K562 (cell line): Measurements from ENCODE around the gene SEPTIN12. TPM values are rescaled to one million over a fixed set of nuclear protein-coding genes. Genes with fewer than 3 reads are reported as not detected.

Experiments
- ATAC-seq: fragments of 200-7000 bp; cut with Tn5 transposase; 3 replicates; pipeline ENCODE4 v1.9.1; 2020; ENCODE audit warnings: moderate library complexity
- BruUV-seq: library from RNA; stranded (reverse); fragments of 400-500 nt; replicated peaks from 2 replicates; lab custom pipeline; 2021; lab: Mats Ljungman, UMichigan
- CTCF ChIA-PET: fragments of 300-600 bp; formaldehyde crosslinking; extraction: SDS; loops from one replicate; lab custom pipeline; 2021; ENCODE audit warnings: low intra/inter-chr PET ratio; lab: Yijun Ruan, JAX
- POLR2A ChIA-PET: fragments of 300-600, 350-650 bp; sonication (Branson Sonifier 250); formaldehyde crosslinking; extraction: SDS; loops from one replicate; lab custom pipeline; 2021; ENCODE audit warnings: antibody characterized with exemption, inconsistent platforms; lab: Yijun Ruan, JAX
- DNase-seq, 4 experiments: peaks; one replicate each; pipeline versions ENCODE4 v3.0.0 to v3.0.0-alpha.2; 2011 to 2018; ENCODE audit warnings: low spot score in 3 of 4, mixed read lengths in 3 of 4; ENCODE audit errors: extremely low read depth in 1 of 4
- FAIRE-seq: peaks from 2 replicates; lab custom pipeline; 2011; peaks lifted over from hg19 to GRCh38; lab: Jason Lieb, UNC
- H2AFZ ChIP-seq: 2 replicates; pipeline ENCODE4 v1.6.0; 2011; ENCODE audit warnings: low read depth, low read length, control low read depth, inconsistent platforms
- H3K27ac ChIP-seq: fragments of 200-600 bp; 3 replicates; pipeline ENCODE4 v1.8.0; 2011; ENCODE audit warnings: low read depth, mild to moderate bottlenecking, control low read depth, inconsistent platforms, low read length, moderate library complexity, mixed read lengths; ENCODE audit errors: extremely low read depth
- H3K27me3 ChIP-seq, 2 experiments: fragments of 300-600 bp in 1 of 2; 2 replicates in 1 of 2; 3 replicates in 1 of 2; pipeline versions ENCODE4 v1.6.0 to v1.8.0; 2011; ENCODE audit warnings: inconsistent platforms in 2 of 2, low read length in 2 of 2, mild to moderate bottlenecking in 1 of 2, mixed read lengths in 1 of 2, moderate library complexity in 1 of 2; ENCODE audit not compliant: control insufficient read depth in 2 of 2, insufficient read depth in 2 of 2
- H3K36me3 ChIP-seq: fragments of 300-600 bp; 3 replicates; pipeline ENCODE4 v1.8.0; 2011; ENCODE audit warnings: mild to moderate bottlenecking, low read length, inconsistent platforms; ENCODE audit not compliant: control insufficient read depth, insufficient read depth
- H3K4me1 ChIP-seq, 2 experiments: fragments of 200-600 bp in 1 of 2; replicated peaks in 1 of 2; 2 replicates in 1 of 2; 3 replicates in 1 of 2; pipeline versions ENCODE4 v1.5.1 to v1.8.0; 2011; ENCODE audit warnings: inconsistent platforms in 2 of 2, low read length in 2 of 2, mild to moderate bottlenecking in 1 of 2, mixed read lengths in 1 of 2, moderate library complexity in 1 of 2; ENCODE audit not compliant: control insufficient read depth in 2 of 2, insufficient read depth in 2 of 2
- H3K4me2 ChIP-seq: 2 replicates; pipeline ENCODE4 v1.6.1; 2011; ENCODE audit warnings: low read length, control low read depth, inconsistent platforms, mixed read lengths; ENCODE audit not compliant: insufficient read depth
- H3K4me3 ChIP-seq: fragments of 200-600 bp; sonication (generic), shearing (Covaris generic); 2 replicates; pipeline ENCODE4 v1.5.1; 2016; ENCODE audit warnings: control low read depth, inconsistent platforms
- H3K79me2 ChIP-seq: fragments of 200-600 bp; 3 replicates; pipeline ENCODE4 v1.8.0; 2011; ENCODE audit warnings: low read length, inconsistent platforms; ENCODE audit not compliant: control insufficient read depth, insufficient read depth
- H3K9ac ChIP-seq, 2 experiments: 2 replicates each; pipeline versions ENCODE4 v1.6.0 to v1.6.1; 2011; ENCODE audit warnings: low read depth in 2 of 2, low read length in 2 of 2, control low read depth in 1 of 2, inconsistent platforms in 1 of 2, mild to moderate bottlenecking in 1 of 2, mixed read lengths in 1 of 2; ENCODE audit not compliant: insufficient read depth in 1 of 2
- H3K9me1 ChIP-seq: one replicate; pipeline ENCODE4 v1.6.0; 2011; ENCODE audit warnings: inconsistent platforms, mild to moderate bottlenecking, low read length, moderate library complexity; ENCODE audit not compliant: control insufficient read depth, insufficient read depth
- H3K9me3 ChIP-seq: replicated peaks from 2 replicates; pipeline ENCODE4 v1.5.1; 2011; ENCODE audit warnings: low read depth, low read length, inconsistent platforms; ENCODE audit not compliant: control insufficient read depth, insufficient read depth
- H4K20me1 ChIP-seq: replicated peaks from 2 replicates; pipeline ENCODE4 v1.6.1; 2011; ENCODE audit warnings: low read length, inconsistent platforms, mixed read lengths; ENCODE audit not compliant: control insufficient read depth, insufficient read depth
- POU5F1 ChIP-seq: fragments of 150-350 bp; IDR thresholded peaks from 2 replicates; pipeline ENCODE4 v1.6.1; 2014; ENCODE audit warnings: borderline replicate concordance, low read length, low read depth, mild to moderate bottlenecking; ENCODE audit not compliant: partially characterized antibody
- WGBS: fragments of 100-300 bp; shearing (Covaris generic); methylation state at CpG from one replicate; pipeline ENCODE4 v1.1.6; 2016; ENCODE audit warnings: low coverage, mixed read lengths; ENCODE audit not compliant: insufficient coverage; ENCODE audit errors: missing lambda C conversion rate; 5-methylcytosine and 5-hydroxymethylcytosine counted together
- in situ Hi-C: fragments of 300-500 bp; cut with MboI; formaldehyde crosslinking; loops from 4 replicates; pipeline ENCODE4 v1.15.0; 2018; ENCODE audit warnings: inconsistent platforms, mixed read lengths
- intact Hi-C: fragments of 100-400 bp; cut with micrococcal nuclease; formaldehyde crosslinking; loops from 2 replicates; pipeline ENCODE4 v1.14.2; 2022
- polyA plus RNA-seq, 8 experiments: library from polyadenylated mRNA; depleted of rRNA in 4 of 8; stranded (reverse) in 5 of 8; unstranded in 3 of 8; fragments of >200 nt; fragmentation: Nextera tagmentation in 2 of 8; fragmentation: Illumina TruSeq in 1 of 8; extraction: Ambion mirVana in 2 of 8; extraction: Trizol in 1 of 8; gene quantifications; 2 replicates each; pipeline versions ENCODE4 v1.2.1 to v1.2.3, GENCODE V29; 2011 to 2014; ENCODE audit warnings: inconsistent platforms in 1 of 8, missing spikeins in 1 of 8
- total RNA-seq, 7 experiments: library from RNA; depleted of rRNA in 6 of 7; stranded (reverse); fragments of >200 nt in 6 of 7; fragmentation: Illumina TruSeq in 2 of 7; extraction: Trizol in 2 of 7; gene quantifications; 2 replicates each; pipeline versions ENCODE4 v1.2.1 to v1.2.3, GENCODE V29; 2011 to 2021; ENCODE audit warnings: low replicate concordance in 1 of 7
- TF ChIP-seq, protein P1 (sequence below): fragments of 450-650 bp; IDR thresholded peaks from 2 replicates; pipeline ENCODE4 v1.6.1; 2018; ENCODE audit warnings: mild to moderate bottlenecking, low read depth; ENCODE audit not compliant: partially characterized antibody
- TF ChIP-seq, protein P2 (sequence below): sonication (generic); formaldehyde crosslinking; IDR thresholded peaks from 2 replicates; pipeline ENCODE4 v1.8.1; 2023; ENCODE audit warnings: mild to moderate bottlenecking, missing genetic modification reagents

The SEPTIN12 gene
- total and polyA plus RNA-seq, 9 of the 15 experiments (the other 6 are each of a cell fraction or from before 2014, with no cell fraction given) = not detected

DNA sequence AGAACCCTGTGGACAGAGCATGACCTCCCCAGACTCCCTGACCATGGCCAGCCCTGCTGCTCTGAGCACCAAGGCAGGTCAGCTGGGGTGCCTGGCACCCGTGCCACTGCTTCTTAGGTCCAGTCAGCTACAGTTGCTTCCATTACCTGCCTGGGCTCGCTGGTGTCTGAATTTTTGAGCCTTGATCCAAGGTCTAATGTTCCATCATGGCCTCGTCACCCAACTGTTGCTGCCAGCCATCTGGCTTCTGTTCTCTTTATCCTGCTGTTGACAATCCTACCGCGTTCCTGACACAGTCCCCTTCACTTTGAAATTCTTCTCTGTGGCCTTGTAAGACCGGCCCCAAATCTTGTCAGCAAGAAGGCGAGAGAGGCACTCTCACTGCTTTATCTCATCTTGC, 42.3 kb upstream of the SEPTIN12 start:
- Histone ChIP-seq H3K36me3 (peaks cover 88% of the 10 kb centered on the region), H3K4me3 (no peak overlapping the region), H3K4me1 (peaks cover 7 to 11% of the 10 kb centered on the region in 2 experiments; a peak in 4 of 5 replicates), H2AFZ (no peak overlapping the region), H3K79me2 (peaks cover 22% of the 10 kb centered on the region), H3K9ac (0 out of 4 replicates have a peak overlapping the region, but pooled peaks of 1 of the 2 experiments have one; percentile 47), H3K9me1 (no peaks in the 10 kb centered on the region), H4K20me1 (peaks cover 8% of the 10 kb centered on the region), H3K4me2 (no peak overlapping the region), H3K27ac (no peak overlapping the region), H3K9me3 (no peaks in the 10 kb centered on the region), H3K27me3 (no peaks in the 10 kb centered on the region)
- whole genome bisulfite sequencing = 92% methylated on average over 7 of the region's 7 CpGs
- BruUV-seq = no TSS peak
- POLR2A ChIA-PET = interaction anchor here (0.6 to 1.0 kb wide), 3 partner anchors 12 to 102 kb away, joined by 3 to 4 read pairs (median 3); no protein-coding TSS in a partner anchor
- DNase-seq = no peak
- intact Hi-C loops = no loop called here
- CTCF ChIA-PET = no interaction called here
- no peak for ATAC-seq
- FAIRE-seq = no peak
- TF ChIP-seq POU5F1 = no peak
- TF ChIP-seq, protein P1, sequence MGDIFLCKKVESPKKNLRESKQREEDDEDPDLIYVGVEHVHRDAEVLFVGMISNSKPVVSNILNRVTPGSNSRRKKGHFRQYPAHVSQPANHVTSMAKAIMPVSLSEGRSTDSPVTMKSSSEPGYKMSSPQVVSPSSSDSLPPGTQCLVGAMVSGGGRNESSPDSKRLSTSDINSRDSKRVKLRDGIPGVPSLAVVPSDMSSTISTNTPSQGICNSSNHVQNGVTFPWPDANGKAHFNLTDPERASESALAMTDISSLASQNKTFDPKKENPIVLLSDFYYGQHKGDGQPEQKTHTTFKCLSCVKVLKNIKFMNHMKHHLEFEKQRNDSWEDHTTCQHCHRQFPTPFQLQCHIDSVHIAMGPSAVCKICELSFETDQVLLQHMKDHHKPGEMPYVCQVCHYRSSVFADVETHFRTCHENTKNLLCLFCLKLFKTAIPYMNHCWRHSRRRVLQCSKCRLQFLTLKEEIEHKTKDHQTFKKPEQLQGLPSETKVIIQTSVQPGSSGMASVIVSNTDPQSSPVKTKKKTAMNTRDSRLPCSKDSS = no peak
- TF ChIP-seq, protein P2, sequence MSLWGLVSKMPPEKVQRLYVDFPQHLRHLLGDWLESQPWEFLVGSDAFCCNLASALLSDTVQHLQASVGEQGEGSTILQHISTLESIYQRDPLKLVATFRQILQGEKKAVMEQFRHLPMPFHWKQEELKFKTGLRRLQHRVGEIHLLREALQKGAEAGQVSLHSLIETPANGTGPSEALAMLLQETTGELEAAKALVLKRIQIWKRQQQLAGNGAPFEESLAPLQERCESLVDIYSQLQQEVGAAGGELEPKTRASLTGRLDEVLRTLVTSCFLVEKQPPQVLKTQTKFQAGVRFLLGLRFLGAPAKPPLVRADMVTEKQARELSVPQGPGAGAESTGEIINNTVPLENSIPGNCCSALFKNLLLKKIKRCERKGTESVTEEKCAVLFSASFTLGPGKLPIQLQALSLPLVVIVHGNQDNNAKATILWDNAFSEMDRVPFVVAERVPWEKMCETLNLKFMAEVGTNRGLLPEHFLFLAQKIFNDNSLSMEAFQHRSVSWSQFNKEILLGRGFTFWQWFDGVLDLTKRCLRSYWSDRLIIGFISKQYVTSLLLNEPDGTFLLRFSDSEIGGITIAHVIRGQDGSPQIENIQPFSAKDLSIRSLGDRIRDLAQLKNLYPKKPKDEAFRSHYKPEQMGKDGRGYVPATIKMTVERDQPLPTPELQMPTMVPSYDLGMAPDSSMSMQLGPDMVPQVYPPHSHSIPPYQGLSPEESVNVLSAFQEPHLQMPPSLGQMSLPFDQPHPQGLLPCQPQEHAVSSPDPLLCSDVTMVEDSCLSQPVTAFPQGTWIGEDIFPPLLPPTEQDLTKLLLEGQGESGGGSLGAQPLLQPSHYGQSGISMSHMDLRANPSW = no peak
- in situ Hi-C loops = no loop called here
